OCI-LY3 (cell line): Measurements from ENCODE around the gene CAMK2G.

Experiments
- H2AFZ ChIP-seq: fragments of 200-600, 300-600 bp; shearing (Covaris generic); 2 replicates; pipeline ENCODE4 v1.6.0; 2014; ENCODE audit warnings: antibody characterized with exemption, low read depth, low read length
- H3K27ac ChIP-seq: fragments of 200-600, 300-600 bp; sonication (generic); 2 replicates; pipeline ENCODE4 v1.5.1; 2014; ENCODE audit warnings: mild to moderate bottlenecking, low read length, moderate library complexity, mixed read lengths
- H3K27me3 ChIP-seq: fragments of 200-600, 300-600 bp; sonication (generic); 2 replicates; pipeline ENCODE4 v1.6.1; 2014; ENCODE audit warnings: low read depth, low read length, mixed read lengths
- H3K36me3 ChIP-seq: fragments of 200-600, 300-600 bp; sonication (generic); replicated peaks from 2 replicates; pipeline ENCODE3; 2014; ENCODE audit warnings: low read depth, low read length, mixed read lengths
- H3K4me1 ChIP-seq: fragments of 300-600, 200-600 bp; sonication (generic); 2 replicates; pipeline ENCODE4 v1.6.1; 2014; ENCODE audit warnings: low read length, mixed read lengths
- H3K4me2 ChIP-seq: fragments of 200-600, 300-600 bp; sonication (generic); 2 replicates; pipeline ENCODE4 v1.6.1; 2014; ENCODE audit warnings: low read length, mixed read lengths
- H3K4me3 ChIP-seq: fragments of 300-600, 200-600 bp; sonication (generic); 2 replicates; pipeline ENCODE4 v1.5.1; 2014; ENCODE audit warnings: antibody characterized with exemption, mild to moderate bottlenecking, low read length, moderate library complexity
- H3K79me2 ChIP-seq: fragments of 300-600, 200-600 bp; shearing (Covaris generic); 2 replicates; pipeline ENCODE4 v1.6.1; 2014; ENCODE audit warnings: mild to moderate bottlenecking, low read length, mixed read lengths
- H3K9ac ChIP-seq: fragments of 300-600, 200-600 bp; shearing (Covaris generic); 2 replicates; pipeline ENCODE4 v1.6.0; 2014; ENCODE audit warnings: mild to moderate bottlenecking, low read length, moderate library complexity
- H3K9me3 ChIP-seq: fragments of 200-600, 300-600 bp; shearing (Covaris generic); 2 replicates; pipeline ENCODE4 v1.6.1; 2014; ENCODE audit warnings: low read length, mixed read lengths; ENCODE audit not compliant: insufficient read depth
- H4K20me1 ChIP-seq: fragments of 200-600, 300-600 bp; sonication (generic); 2 replicates; pipeline ENCODE4 v1.6.1; 2016; ENCODE audit warnings: low read length, mixed read lengths; ENCODE audit not compliant: insufficient read depth
- EZH2phosphoT487 ChIP-seq: fragments of 200-600 bp; shearing (Covaris generic); IDR thresholded peaks from 2 replicates; pipeline ENCODE4 v1.6.1; 2018; ENCODE audit warnings: antibody characterized with exemption, mixed run types, low read depth
- TF ChIP-seq, protein P1 (sequence below): fragments of 200-600, 300-600 bp; sonication (generic); IDR thresholded peaks from 2 replicates; pipeline ENCODE4 v1.5.1; 2014; ENCODE audit warnings: antibody characterized with exemption, low read length, low read depth

CAMK2G gene

DNA sequence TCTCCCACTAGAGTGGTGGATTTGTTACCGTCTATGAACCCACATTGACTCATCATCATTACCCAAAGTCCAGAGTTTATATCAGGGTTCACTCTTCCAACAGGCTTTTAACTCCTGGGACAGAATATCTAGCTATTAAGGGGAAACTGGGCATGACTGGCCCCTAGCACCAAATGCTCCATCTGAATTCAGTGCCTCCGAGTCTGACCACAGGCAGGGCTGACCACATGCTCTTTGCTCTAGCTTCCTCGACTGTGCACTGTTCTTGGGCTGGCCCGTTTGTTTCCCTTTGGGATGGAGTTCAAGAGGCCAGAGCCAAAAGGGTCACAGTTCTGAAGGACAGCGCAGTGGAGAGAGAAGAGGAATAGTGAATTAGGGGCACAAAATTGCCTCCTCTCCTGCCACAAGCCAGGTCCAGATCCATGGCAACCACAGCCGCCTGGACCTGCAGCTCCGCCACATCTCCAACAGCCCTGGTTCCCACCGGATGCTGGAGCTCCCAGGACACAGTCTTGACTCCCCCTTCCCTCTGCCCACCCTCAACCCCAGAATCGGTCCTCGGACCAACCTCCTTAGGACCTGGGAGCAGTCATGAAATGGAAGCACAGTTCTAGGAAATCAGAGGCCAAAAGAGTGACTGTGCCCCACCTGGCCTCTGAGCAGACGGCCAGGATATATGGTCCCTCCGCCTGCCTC is 16.2 kb downstream of the CAMK2G start:
- TF ChIP-seq, protein P1, sequence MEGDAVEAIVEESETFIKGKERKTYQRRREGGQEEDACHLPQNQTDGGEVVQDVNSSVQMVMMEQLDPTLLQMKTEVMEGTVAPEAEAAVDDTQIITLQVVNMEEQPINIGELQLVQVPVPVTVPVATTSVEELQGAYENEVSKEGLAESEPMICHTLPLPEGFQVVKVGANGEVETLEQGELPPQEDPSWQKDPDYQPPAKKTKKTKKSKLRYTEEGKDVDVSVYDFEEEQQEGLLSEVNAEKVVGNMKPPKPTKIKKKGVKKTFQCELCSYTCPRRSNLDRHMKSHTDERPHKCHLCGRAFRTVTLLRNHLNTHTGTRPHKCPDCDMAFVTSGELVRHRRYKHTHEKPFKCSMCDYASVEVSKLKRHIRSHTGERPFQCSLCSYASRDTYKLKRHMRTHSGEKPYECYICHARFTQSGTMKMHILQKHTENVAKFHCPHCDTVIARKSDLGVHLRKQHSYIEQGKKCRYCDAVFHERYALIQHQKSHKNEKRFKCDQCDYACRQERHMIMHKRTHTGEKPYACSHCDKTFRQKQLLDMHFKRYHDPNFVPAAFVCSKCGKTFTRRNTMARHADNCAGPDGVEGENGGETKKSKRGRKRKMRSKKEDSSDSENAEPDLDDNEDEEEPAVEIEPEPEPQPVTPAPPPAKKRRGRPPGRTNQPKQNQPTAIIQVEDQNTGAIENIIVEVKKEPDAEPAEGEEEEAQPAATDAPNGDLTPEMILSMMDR = no peak
- TF ChIP-seq EZH2phosphoT487 = no peak
- H3K36me3 ChIP-seq = no peaks in the 10 kb centered on the region
- no peak overlapping the region for H3K4me3 ChIP-seq
- no peak overlapping the region for H3K9ac ChIP-seq
- no peaks in the 10 kb centered on the region for H3K27me3 ChIP-seq
- H3K27ac ChIP-seq = no peak overlapping the region
- H3K4me1 ChIP-seq = no peaks in the 10 kb centered on the region
- no peaks in the 10 kb centered on the region for H3K9me3 ChIP-seq
- H3K79me2 ChIP-seq = no peaks in the 10 kb centered on the region
- no peaks in the 10 kb centered on the region for H4K20me1 ChIP-seq
- H3K4me2 ChIP-seq = no peak overlapping the region
- H2AFZ ChIP-seq = no peak overlapping the region

DNA sequence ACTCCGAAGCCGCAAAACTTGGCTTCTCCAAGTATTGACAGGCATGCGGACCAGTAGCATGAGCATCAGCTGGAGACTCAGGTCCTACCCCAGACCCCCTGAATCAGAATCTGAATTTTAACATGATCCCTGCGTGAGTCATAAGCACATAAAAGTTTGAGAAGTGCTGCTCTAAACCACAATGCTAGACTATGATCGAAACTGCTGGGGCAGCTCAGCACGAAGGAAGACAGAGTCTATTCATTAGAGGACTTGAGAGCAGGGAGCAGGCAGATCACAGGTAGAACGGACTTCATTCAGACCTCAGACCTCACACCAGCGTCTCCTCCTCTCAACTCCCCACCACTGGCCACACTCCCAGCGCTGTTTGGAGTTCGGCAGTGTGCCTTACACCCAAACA is 16.9 kb downstream of the CAMK2G start:
- H2AFZ ChIP-seq = no peak overlapping the region
- no peaks in the 10 kb centered on the region for H3K79me2 ChIP-seq
- no peaks in the 10 kb centered on the region for H3K4me1 ChIP-seq
- no peaks in the 10 kb centered on the region for H3K27me3 ChIP-seq
- no peaks in the 10 kb centered on the region for H3K9me3 ChIP-seq
- TF ChIP-seq, protein P1 = no peak
- no peak for TF ChIP-seq EZH2phosphoT487
- no peak overlapping the region for H3K4me2 ChIP-seq
- no peak overlapping the region for H3K4me3 ChIP-seq
- H3K9ac ChIP-seq = no peak overlapping the region
- H3K27ac ChIP-seq = no peak overlapping the region
- no peaks in the 10 kb centered on the region for H3K36me3 ChIP-seq
- H4K20me1 ChIP-seq = no peaks in the 10 kb centered on the region

DNA sequence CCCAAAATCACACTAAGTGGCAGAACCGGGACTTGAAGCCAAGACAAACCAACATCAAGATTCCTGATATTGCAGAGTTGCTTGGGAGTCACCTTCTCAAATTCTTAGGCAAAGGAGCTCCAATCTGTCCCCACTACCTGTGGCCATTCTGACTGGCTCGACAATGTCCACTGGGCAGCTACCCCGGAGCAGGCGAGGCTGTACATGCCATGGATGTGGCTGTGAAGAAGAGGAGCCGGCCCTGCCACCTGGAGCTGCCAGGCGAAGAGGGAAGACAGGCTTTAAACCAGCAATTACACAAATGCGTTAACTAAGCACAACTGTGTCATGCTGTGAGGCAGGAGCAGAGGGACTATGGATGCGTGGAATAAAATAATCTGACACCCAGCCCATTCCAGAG is 18.1 kb downstream of the CAMK2G start:
- no peak overlapping the region for H3K9ac ChIP-seq
- no peak overlapping the region for H3K27ac ChIP-seq
- H4K20me1 ChIP-seq = no peaks in the 10 kb centered on the region
- no peak overlapping the region for H3K4me2 ChIP-seq
- H2AFZ ChIP-seq = no peak overlapping the region
- no peaks in the 10 kb centered on the region for H3K36me3 ChIP-seq
- H3K9me3 ChIP-seq = no peaks in the 10 kb centered on the region
- H3K4me1 ChIP-seq = no peaks in the 10 kb centered on the region
- TF ChIP-seq, protein P1 = no peak
- TF ChIP-seq EZH2phosphoT487 = no peak
- no peaks in the 10 kb centered on the region for H3K27me3 ChIP-seq
- H3K4me3 ChIP-seq = no peak overlapping the region
- H3K79me2 ChIP-seq = no peaks in the 10 kb centered on the region

DNA sequence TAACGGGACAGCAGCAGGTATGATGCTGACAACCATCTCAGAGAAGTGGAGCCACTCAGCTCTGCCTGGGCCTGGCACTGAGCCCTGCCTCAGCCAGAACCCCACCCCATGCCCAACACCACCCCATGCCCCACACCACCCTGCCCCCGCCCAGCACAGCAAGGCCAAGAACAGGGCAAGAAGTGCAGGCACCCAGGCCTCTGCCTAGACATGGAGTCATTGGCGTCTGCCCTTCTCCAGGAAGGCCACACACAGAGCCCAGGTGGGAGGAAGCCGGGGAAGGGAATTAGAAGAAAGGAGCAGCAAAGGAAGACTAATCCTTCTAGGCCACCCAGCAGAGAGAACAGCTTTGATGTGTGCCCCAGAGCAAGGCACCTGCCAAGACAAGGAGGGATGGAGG is 18.9 kb downstream of the CAMK2G start:
- Histone ChIP-seq H4K20me1 (no peaks in the 10 kb centered on the region), H3K9ac (no peak overlapping the region), H3K27me3 (no peaks in the 10 kb centered on the region), H3K4me3 (no peak overlapping the region), H3K79me2 (no peaks in the 10 kb centered on the region), H3K4me1 (no peaks in the 10 kb centered on the region), H3K27ac (no peak overlapping the region), H2AFZ (no peak overlapping the region), H3K36me3 (no peaks in the 10 kb centered on the region), H3K4me2 (no peak overlapping the region), H3K9me3 (no peaks in the 10 kb centered on the region)
- TF ChIP-seq, protein P1 = no peak
- TF ChIP-seq EZH2phosphoT487 = no peak
